Stimulated activated CD8-positive, alpha-beta memory T cell treated with anti-CD3 and anti-CD28 coated beads, Interleukin-4, amount 100 ng/mL, for 24 hours (primary cell): ENCODE results near the gene PCP4L1.
A peak's percentile ranks its signal among the peaks of the same experiment; 100 is the strongest.
"Not testable (repeated sequence)": the region's sequence is repeated elsewhere in the genome, so short reads cannot be mapped to it uniquely, and the experiment has no call there.

Experiments used
- DNase-seq: peaks from one replicate; pipeline ENCODE4 v3.0.0-alpha.2; 2020; ENCODE audit warnings: low read depth

Gene PCP4L1

DNA sequence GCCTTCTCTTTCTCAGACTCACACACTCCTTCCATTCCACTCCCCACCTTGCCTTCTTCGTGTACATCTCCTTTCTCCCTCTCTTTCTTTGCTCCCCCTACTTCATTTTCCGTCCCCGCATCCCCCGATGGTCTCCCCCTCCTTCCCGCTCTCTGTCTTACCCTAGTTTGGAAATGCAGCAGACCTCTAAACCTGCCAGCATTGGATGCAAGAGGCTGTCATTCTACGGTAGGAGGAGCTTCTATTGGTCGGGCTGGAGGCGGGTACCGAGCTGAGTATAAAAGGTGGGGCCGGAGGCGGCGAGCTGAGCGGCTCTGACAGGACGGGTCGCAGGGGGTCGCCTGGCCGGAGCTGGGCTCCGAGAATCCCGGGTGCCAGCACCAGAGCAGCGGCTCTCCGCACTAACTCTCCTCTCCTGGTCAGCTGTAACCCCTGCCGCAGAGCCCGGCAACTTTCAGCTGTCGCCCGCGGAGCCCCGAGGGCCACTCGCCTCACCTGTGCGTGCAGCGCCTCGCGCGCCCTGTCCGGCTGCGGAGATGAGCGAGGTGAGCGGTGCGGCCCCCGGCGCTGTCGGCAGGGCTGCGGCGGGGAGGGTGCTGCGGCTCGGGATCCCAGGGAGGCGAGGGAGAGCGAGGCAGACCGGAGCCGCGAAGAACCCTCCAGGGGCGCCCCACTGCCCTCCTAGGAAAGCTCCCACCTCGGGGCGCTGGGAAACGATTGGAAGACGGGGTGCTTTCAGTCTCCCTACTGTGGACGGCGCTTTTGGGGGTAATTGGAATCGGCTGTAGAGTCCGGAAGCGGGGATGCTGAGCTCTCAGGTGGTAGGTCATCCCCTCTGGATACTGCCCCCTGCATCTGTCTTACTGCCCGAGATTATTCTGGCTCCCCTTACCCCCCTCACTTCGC, at the start of gene PCP4L1:
Gene PCP4L1 (plus strand): TSS at position 307 of the 906 bp plus-strand sequence. CDS start 230 bp downstream, at position 537.
- DNase-seq = peak; percentile 22

- DNase-seq = peak; percentile 62
Observed at GRCh38 chr1:161209790-161210409, 48.6 kb upstream of the PCP4L1 start.

DNA sequence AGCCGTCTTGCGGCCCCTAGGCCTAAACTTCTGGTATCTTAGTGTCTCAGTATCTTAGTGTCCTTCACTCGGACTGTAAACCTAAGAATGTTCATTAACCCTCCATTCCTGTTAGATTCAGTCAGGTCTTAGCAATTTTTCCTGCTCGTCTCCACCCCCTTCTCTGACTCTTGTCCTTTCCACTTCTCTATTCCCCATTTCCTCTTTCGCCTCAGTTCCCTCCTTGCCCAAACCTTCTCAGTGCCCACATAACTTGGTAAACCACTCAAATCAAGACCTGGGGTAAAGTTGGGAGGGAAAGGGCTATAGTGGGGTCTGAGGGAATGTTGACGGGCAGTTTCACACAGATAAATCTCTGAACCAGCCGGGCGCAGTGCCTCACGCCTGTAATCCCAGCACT, 44.2 kb upstream of the PCP4L1 start:
- no peak for DNase-seq

DNA sequence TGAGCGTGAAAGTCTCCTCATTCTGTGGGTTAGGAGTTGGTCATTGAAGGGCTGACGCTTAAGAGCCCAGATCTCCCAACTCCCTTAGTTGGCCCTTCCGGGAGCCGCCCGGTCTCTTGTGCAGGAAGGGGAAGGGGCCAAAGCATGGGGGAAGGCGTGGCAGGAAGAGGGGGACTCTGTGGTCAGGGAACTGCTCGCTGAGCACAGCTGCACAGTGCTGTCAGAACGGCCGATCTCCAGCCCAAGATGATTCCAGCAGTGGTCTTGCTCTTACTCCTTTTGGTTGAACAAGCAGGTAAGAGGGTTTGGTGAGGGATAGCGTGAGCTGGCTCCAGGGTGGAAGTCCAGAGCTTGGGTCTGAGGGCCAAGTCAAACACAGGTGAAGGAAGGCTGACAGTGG, 43.5 kb upstream of the PCP4L1 start, which contains the start of gene FCER1G:
Gene FCER1G (plus strand): TSS at position 220 of the 400 bp plus-strand sequence. CDS start 27 bp downstream, at position 247.
- DNase-seq = no peak

- no peak for DNase-seq
Observed at GRCh38 chr1:161216945-161217712, 41.4 kb upstream of the PCP4L1 start.

- no peak for DNase-seq
Observed at GRCh38 chr1:161217831-161218230, 40.7 kb upstream of the PCP4L1 start.

DNA sequence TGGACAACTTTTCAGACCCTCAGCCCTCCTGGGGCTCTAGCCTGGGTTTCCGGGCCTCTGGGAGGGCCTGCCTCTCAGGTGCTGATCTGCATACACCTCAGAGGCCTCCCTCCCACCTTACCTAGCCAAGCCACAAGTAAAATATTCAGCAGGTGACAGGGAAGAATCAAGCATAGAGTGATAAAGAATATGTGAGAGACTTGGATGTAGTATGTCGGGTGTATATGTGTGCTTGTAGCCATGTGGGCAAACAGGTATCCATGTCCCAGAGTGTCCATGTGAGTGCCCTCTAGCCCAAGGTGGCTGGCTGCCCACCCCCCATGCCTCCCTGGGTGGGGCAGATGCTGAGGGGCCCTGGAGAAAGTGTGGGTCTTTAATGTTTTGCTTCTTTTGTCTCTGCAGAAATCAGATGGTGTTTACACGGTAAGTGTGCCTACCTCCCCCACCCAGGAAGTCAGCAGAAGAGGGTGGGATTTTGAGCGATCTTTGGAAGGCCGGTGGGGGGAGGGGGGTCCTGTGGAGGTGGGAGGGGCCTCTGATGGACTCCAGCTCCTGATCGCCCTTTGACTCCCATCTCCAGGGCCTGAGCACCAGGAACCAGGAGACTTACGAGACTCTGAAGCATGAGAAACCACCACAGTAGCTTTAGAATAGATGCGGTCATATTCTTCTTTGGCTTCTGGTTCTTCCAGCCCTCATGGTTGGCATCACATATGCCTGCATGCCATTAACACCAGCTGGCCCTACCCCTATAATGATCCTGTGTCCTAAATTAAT, 40.1 kb upstream of the PCP4L1 start:
- no peak for DNase-seq

DNA sequence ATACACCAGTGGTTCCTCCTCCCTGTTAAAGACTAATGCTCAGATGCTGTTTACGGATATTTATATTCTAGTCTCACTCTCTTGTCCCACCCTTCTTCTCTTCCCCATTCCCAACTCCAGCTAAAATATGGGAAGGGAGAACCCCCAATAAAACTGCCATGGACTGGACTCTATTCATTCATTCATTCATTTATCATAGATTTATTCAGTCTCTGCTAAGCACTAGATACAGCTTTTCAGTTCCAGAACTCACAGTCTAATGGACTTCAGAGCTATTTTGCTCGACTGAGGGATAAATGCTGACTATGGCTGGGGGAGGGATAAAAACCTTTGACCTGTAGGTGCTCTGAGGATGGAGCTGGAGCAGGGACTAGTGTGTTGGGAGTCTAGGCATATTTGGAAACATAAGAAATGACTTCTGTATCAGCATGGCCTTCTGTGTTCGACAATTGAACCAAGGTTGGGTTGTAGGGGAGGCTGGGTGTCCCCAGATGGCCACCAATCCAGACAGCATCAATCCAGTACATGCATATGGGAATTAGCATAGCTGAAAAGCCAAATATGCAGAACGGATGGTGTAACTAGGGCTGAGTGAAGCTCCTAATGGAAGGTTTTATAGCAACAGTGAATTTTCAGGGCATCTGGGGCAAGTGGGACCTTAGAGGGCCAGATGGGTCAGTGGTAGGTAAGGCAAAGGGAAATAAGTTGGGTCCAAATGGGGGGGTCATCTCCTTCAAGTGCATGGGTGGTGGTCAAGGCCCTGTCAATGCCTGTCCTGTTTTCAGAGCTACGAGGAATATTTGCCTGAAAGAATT, 39.3 kb upstream of the PCP4L1 start:
- DNase-seq = no peak

DNA sequence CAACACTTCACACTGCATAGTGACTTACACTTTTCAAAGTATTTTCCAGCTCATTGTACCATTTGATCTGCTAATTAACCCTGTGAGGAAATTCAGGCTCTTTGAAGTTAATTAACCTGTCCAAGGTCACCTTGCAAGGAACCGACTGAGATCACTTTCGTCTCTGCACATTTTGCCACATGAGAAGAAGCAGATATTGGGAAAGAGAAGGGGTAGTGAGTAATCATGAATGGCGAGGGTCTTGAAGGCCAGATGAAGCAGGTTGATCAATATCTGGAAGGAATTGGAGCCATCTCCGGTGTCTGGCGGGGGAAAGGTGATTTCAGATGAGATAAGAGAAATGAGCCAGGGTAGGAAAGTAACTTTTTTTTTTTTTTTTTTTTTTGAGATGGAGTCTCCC, 38.5 kb upstream of the PCP4L1 start:
- DNase-seq = no peak

DNA sequence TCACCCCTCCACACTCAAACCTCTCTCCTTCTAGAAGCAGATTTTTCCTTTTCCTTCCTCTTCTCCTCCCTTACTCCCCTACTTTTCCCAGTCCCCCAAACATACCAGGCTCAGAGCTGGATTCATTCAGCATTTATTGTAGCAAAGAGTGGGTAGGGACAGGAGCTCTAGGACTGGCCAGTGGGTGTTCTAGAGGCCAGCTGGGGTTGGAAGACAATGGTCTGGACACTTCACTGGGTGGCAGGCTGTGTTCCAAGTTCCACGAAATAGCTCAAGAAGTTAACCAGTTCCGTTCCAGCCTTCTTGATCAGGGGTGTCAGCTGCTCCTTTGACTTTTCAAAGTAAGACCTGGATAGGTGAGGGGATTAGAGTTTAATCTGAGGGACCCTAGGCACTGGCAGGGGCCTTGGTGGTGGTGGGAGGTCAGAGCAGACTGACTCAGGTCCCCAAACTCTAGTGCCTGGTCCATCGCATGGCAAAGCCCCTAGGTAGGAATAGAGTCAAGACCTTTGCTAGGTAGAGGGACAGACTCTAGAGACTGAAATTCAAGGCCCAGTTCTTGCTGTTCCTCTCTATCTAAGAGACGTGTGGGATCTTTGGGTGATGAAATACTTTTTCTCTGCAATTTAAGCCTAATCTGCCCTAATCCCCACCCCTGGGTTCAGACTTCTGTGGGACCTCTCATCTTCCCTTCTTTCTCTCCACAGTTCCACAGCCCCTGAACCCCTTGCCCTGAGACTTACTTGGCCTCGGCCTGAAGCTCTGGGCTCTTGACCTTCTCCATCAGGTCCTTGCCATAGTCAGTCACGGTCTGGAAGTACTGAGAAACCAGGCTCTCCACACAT, 36.1 kb upstream of the PCP4L1 start:
- no peak for DNase-seq

GRCh38 chr1:161223805-161224694, 34.5 kb upstream of the PCP4L1 start:
- no peak for DNase-seq

DNA sequence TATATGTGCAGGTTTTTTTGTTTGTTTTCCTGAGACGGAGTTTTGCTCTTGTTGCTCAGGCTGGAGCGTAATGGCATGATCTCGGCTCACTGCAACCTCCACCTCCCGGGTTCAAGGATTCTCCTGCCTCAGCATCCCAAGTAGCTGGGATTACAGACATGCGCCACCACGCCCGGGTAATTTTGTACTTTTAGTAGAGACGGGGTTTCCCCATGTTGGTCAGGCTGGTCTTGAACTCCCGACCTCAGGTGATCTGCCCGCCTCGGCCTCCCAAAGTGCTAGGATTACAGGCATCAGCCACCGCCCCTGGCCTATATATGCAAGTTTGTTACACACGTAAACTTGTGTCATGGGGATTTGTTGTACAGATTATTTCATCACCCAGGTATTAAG, 33.9 kb upstream of the PCP4L1 start:
- not testable (repeated sequence) for DNase-seq

- DNase-seq = no peak
Observed at GRCh38 chr1:161225178-161225533, 33.4 kb upstream of the PCP4L1 start.

GRCh38 chr1:161225534-161226319, 32.8 kb upstream of the PCP4L1 start, which contains the start of gene TOMM40L:
Gene TOMM40L (plus strand): TSS chr1:161226060. CDS start chr1:161226490, 430 bp downstream.
- DNase-seq = peak; percentile 73

GRCh38 chr1:161226320-161226711, 32.2 kb upstream of the PCP4L1 start:
- no peak for DNase-seq

GRCh38 chr1:161226759-161227158, 31.8 kb upstream of the PCP4L1 start:
- no peak for DNase-seq

GRCh38 chr1:161227196-161227871, 31.2 kb upstream of the PCP4L1 start:
- DNase-seq = peak; percentile 79
